GM12878 (cell line): ENCODE results near the gene RFC3. TPM values are rescaled to one million over a fixed set of nuclear protein-coding genes. Genes with fewer than 3 reads are reported as not detected.
A peak's percentile ranks its signal among the peaks of the same experiment; 100 is the strongest.

Source experiments
- BHLHE40 ChIP-seq, 2 experiments: fragments of 450-650 bp in 1 of 2; IDR thresholded peaks; 2 replicates each; pipeline ENCODE4 v1.6.1; 2011 to 2017; ENCODE audit warnings: low read depth in 2 of 2, borderline replicate concordance in 1 of 2, improper control_type of control experiment in 1 of 2, low read length in 1 of 2, mild to moderate bottlenecking in 1 of 2
- CBFB ChIP-seq: IDR thresholded peaks from 2 replicates; pipeline ENCODE4 v1.6.1; 2016; ENCODE audit warnings: antibody characterized with exemption, low read depth
- ETV6 ChIP-seq, 2 experiments: fragments of 450-650 bp in 1 of 2; IDR thresholded peaks in 1 of 2; conservative IDR thresholded peaks in 1 of 2; 2 replicates each; pipeline ENCODE4 v1.6.1; 2014; ENCODE audit warnings: antibody characterized with exemption in 1 of 2, borderline replicate concordance in 1 of 2, low read depth in 1 of 2, mild to moderate bottlenecking in 1 of 2, moderate library complexity in 1 of 2
- FOXM1 ChIP-seq: IDR thresholded peaks from 2 replicates; pipeline ENCODE4 v1.6.1; 2012; ENCODE audit warnings: low read depth, mild to moderate bottlenecking, inconsistent platforms, low read length, moderate library complexity
- IKZF1 ChIP-seq: fragments of 450-650 bp; conservative IDR thresholded peaks from 2 replicates; pipeline ENCODE4 v1.6.1; 2017; ENCODE audit warnings: antibody characterized with exemption, mild to moderate bottlenecking
- KLF5 ChIP-seq: fragments of 450-650 bp; IDR thresholded peaks from 2 replicates; pipeline ENCODE4 v1.6.1; 2014; ENCODE audit warnings: mild to moderate bottlenecking; ENCODE audit not compliant: partially characterized antibody
- MEF2B ChIP-seq: fragments of 450-650 bp; IDR thresholded peaks from 2 replicates; pipeline ENCODE4 v1.6.1; 2018; ENCODE audit warnings: mild to moderate bottlenecking, moderate library complexity; ENCODE audit not compliant: partially characterized antibody, poor library complexity, severe bottlenecking
- NFYA ChIP-seq: IDR thresholded peaks from 2 replicates; pipeline ENCODE4 v1.6.1; 2011; ENCODE audit warnings: low read depth, mild to moderate bottlenecking, low read length, improper control_type of control experiment, borderline replicate concordance
- NR2C1 ChIP-seq: fragments of 450-650 bp; IDR thresholded peaks from 2 replicates; pipeline ENCODE4 v1.6.1; 2017; ENCODE audit warnings: antibody characterized with exemption, mild to moderate bottlenecking, moderate library complexity
- NR2F1 ChIP-seq: fragments of 450-650 bp; conservative IDR thresholded peaks from 2 replicates; pipeline ENCODE4 v1.6.1; 2017; ENCODE audit warnings: mild to moderate bottlenecking
- NRF1 ChIP-seq: conservative IDR thresholded peaks from 2 replicates; pipeline ENCODE4 v1.6.1; 2011; ENCODE audit warnings: mild to moderate bottlenecking, low read depth, low read length, improper control_type of control experiment
- POLR2A ChIP-seq: IDR thresholded peaks from 2 replicates; pipeline ENCODE4 v1.6.1; 2011; ENCODE audit warnings: low read depth, mild to moderate bottlenecking, low read length
- RAD51 ChIP-seq: fragments of 450-650 bp; IDR thresholded peaks from 2 replicates; pipeline ENCODE4 v1.6.1; 2016; ENCODE audit warnings: moderate library complexity, mild to moderate bottlenecking, inconsistent platforms
- RELA ChIP-seq: fragments of 450-650 bp; IDR thresholded peaks from 2 replicates; pipeline ENCODE4 v1.8.0; 2014; ENCODE audit warnings: borderline replicate concordance; ENCODE audit not compliant: partially characterized antibody
- REST ChIP-seq: IDR thresholded peaks from 2 replicates; pipeline ENCODE4 v1.6.1; 2012; ENCODE audit warnings: mild to moderate bottlenecking, low read depth, low read length
- SREBF2 ChIP-seq: IDR thresholded peaks from 2 replicates; pipeline ENCODE4 v1.6.1; 2012; ENCODE audit warnings: mild to moderate bottlenecking, low read length
- ZNF622 ChIP-seq: fragments of 450-650 bp; IDR thresholded peaks from 2 replicates; pipeline ENCODE4 v1.6.1; 2017; ENCODE audit warnings: mild to moderate bottlenecking, inconsistent platforms
- polyA plus RNA-seq, 11 experiments: library from polyadenylated mRNA; depleted of rRNA in 4 of 11; unstranded in 6 of 11; stranded (reverse) in 5 of 11; fragments of >200 nt; fragmentation: Nextera tagmentation in 4 of 11; fragmentation: Illumina TruSeq in 1 of 11; extraction: Ambion mirVana in 4 of 11; extraction: Trizol in 1 of 11; gene quantifications; 1 replicate in 1 of 11; 2 replicates in 10 of 11; pipeline versions ENCODE4 v1.2.1 to v1.2.3, GENCODE V29; 2011 to 2016; ENCODE audit warnings: inconsistent platforms in 2 of 11, missing spikeins in 2 of 11, low read depth in 1 of 11
- total RNA-seq, 4 experiments: library from RNA; depleted of rRNA in 3 of 4; stranded (reverse); fragments of >200 nt in 3 of 4; fragmentation: Illumina TruSeq in 1 of 4; extraction: Trizol in 1 of 4; gene quantifications; 2 replicates each; pipeline versions ENCODE4 v1.2.1 to v1.2.3, GENCODE V29; 2013 to 2021
- TF ChIP-seq, protein P1 (sequence below): fragments of 450-650 bp; IDR thresholded peaks from 2 replicates; pipeline ENCODE4 v1.6.1; 2017; ENCODE audit warnings: antibody characterized with exemption, mild to moderate bottlenecking, moderate library complexity
- TF ChIP-seq, protein P2 (sequence below): fragments of 450-650 bp; conservative IDR thresholded peaks from 2 replicates; pipeline ENCODE4 v1.6.1; 2017; ENCODE audit warnings: mild to moderate bottlenecking, moderate library complexity
- TF ChIP-seq, protein P3 (sequence below): fragments of 450-650 bp; IDR thresholded peaks from 2 replicates; pipeline ENCODE4 v1.6.1; 2014; ENCODE audit warnings: mild to moderate bottlenecking

Gene RFC3
- total and polyA plus RNA-seq, 10 of the 15 experiments (the other 5 are each of a cell fraction or from before 2014, with no cell fraction given): 57.6 to 98.9 (median 81.3) TPM

DNA sequence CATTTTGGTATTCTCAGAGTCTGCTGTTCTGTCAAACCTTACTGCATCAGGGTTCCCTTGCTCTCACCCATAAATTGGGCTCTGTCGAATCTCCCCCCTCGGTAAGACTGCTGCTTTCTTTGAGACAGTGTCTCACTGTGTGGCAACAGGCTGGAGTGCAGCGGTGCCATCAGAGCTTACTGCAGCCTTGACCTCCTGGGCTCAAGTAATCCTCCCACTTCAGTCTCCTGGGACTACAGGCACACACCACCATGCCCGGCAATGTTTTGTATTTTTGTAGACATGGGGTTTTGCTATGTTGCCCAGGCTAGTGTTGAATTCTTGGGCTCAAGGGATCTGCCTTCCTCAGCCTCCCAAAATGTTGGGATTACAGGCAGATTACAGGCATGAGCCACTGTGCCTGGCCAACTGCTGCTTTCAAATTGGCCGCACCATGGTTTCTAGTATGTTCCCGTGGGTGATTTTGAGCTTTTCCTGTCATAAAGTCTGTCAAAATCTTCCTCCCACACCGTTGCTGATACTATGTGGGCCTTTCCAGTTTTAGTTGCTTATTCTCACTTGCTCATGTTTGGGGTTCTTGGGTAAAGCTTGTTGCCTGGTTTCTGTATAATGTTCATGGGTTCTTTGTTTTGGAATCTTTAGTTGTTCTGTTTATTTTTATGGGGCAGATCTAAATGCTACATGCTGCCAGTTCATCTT lies 10.6 kb downstream of the RFC3 start (continued):
- no peak for TF ChIP-seq RELA
- TF ChIP-seq NFYA: no peak
- TF ChIP-seq NR2F1: peak; percentile 55
- TF ChIP-seq RAD51: no peak
- TF ChIP-seq NRF1: no peak
- TF ChIP-seq NR2C1: no peak
- no peak for TF ChIP-seq KLF5
- peak; percentile 35 for TF ChIP-seq IKZF1
- no peak for TF ChIP-seq CBFB
- no peak for TF ChIP-seq FOXM1
- TF ChIP-seq, protein P1, sequence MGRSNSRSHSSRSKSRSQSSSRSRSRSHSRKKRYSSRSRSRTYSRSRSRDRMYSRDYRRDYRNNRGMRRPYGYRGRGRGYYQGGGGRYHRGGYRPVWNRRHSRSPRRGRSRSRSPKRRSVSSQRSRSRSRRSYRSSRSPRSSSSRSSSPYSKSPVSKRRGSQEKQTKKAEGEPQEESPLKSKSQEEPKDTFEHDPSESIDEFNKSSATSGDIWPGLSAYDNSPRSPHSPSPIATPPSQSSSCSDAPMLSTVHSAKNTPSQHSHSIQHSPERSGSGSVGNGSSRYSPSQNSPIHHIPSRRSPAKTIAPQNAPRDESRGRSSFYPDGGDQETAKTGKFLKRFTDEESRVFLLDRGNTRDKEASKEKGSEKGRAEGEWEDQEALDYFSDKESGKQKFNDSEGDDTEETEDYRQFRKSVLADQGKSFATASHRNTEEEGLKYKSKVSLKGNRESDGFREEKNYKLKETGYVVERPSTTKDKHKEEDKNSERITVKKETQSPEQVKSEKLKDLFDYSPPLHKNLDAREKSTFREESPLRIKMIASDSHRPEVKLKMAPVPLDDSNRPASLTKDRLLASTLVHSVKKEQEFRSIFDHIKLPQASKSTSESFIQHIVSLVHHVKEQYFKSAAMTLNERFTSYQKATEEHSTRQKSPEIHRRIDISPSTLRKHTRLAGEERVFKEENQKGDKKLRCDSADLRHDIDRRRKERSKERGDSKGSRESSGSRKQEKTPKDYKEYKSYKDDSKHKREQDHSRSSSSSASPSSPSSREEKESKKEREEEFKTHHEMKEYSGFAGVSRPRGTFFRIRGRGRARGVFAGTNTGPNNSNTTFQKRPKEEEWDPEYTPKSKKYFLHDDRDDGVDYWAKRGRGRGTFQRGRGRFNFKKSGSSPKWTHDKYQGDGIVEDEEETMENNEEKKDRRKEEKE: no peak
- TF ChIP-seq, protein P2, sequence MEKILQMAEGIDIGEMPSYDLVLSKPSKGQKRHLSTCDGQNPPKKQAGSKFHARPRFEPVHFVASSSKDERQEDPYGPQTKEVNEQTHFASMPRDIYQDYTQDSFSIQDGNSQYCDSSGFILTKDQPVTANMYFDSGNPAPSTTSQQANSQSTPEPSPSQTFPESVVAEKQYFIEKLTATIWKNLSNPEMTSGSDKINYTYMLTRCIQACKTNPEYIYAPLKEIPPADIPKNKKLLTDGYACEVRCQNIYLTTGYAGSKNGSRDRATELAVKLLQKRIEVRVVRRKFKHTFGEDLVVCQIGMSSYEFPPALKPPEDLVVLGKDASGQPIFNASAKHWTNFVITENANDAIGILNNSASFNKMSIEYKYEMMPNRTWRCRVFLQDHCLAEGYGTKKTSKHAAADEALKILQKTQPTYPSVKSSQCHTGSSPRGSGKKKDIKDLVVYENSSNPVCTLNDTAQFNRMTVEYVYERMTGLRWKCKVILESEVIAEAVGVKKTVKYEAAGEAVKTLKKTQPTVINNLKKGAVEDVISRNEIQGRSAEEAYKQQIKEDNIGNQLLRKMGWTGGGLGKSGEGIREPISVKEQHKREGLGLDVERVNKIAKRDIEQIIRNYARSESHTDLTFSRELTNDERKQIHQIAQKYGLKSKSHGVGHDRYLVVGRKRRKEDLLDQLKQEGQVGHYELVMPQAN: no peak
- TF ChIP-seq, protein P3, sequence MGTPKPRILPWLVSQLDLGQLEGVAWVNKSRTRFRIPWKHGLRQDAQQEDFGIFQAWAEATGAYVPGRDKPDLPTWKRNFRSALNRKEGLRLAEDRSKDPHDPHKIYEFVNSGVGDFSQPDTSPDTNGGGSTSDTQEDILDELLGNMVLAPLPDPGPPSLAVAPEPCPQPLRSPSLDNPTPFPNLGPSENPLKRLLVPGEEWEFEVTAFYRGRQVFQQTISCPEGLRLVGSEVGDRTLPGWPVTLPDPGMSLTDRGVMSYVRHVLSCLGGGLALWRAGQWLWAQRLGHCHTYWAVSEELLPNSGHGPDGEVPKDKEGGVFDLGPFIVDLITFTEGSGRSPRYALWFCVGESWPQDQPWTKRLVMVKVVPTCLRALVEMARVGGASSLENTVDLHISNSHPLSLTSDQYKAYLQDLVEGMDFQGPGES: no peak
- peak; percentile 82 for TF ChIP-seq MEF2B
- TF ChIP-seq ETV6 (conservative IDR thresholded peaks at IDR 0.05 in 1 of 2, IDR thresholded peaks at IDR 0.05 in 1 of 2; ENCODE audit: borderline replicate concordance in 1 of 2, low read depth in 1 of 2): no peak
- TF ChIP-seq ZNF622: no peak
- no peak for TF ChIP-seq POLR2A
- TF ChIP-seq BHLHE40 (IDR thresholded peaks at IDR 0.05; ENCODE audit: borderline replicate concordance in 1 of 2, low read depth in 2 of 2, low read length in 1 of 2): no peak
- TF ChIP-seq SREBF2: no peak
- no peak for TF ChIP-seq REST
